ENCODE results near the gene PRKAG2. TPM values are rescaled to one million over a fixed set of nuclear protein-coding genes. Genes with fewer than 3 reads are reported as not detected.
A peak's percentile ranks its signal among the peaks of the same experiment; 100 is the strongest.

Gene PRKAG2
- polyA plus RNA-seq, 3 donors, result 29.2 to 59.8 (median 30.9) TPM

DNA sequence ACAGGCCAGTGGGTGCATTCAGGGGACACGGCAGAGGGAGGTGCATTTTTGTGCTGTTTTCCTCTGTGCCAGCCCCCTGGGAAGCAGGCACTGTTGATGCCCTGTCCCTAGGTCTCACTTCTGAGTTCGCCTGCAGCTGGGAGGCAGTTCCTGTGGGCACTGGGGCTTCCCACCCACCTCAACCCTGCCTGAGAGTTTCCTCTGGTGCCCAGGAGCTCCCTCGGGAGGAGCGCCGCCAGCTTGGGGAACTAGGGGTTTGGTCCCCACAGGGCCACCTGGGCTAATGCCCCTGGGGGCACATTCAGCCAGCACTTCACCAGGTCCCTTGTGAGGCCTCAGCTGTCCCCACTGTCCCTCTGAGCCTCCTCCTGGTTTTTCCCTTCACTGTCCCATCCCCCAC, 179.0 kb downstream of the PRKAG2 start:
- no peak for DNase-seq
- no peaks in the 10 kb centered on the region for H3K9me3 ChIP-seq (replicated peaks in 1 of 2; ENCODE audit: control insufficient read depth in 1 of 2, insufficient read depth in 1 of 2, low read length in 2 of 2)
- H3K79me2 ChIP-seq (ENCODE audit: insufficient read depth, low read length), result no peaks in the 10 kb centered on the region
- H3K4me3 Mint-ChIP-seq, result no peak overlapping the region
- H3K36me3 Mint-ChIP-seq, result peaks cover 38 to 53% of the 10 kb centered on the region in 2 donors
- peaks cover 0 to 2% (median 1%) of the 10 kb centered on the region in 3 donors for H3K27me3 Mint-ChIP-seq (ENCODE audit: low read depth in 3 of 3)
- intact Hi-C loops (cut with micrococcal nuclease), result no loop called here
- no peak overlapping the region for H2AFZ ChIP-seq (ENCODE audit: insufficient read depth, low read depth, low read length, poor library complexity, severe bottlenecking)
- 65% methylated on average over 5 of the region's 5 CpGs for WGBS (ENCODE audit: insufficient coverage)
- no peak overlapping the region for H3K27ac ChIP-seq (ENCODE audit: low read depth in 1 of 2, low read length in 2 of 2)
- TF ChIP-seq, protein P1, sequence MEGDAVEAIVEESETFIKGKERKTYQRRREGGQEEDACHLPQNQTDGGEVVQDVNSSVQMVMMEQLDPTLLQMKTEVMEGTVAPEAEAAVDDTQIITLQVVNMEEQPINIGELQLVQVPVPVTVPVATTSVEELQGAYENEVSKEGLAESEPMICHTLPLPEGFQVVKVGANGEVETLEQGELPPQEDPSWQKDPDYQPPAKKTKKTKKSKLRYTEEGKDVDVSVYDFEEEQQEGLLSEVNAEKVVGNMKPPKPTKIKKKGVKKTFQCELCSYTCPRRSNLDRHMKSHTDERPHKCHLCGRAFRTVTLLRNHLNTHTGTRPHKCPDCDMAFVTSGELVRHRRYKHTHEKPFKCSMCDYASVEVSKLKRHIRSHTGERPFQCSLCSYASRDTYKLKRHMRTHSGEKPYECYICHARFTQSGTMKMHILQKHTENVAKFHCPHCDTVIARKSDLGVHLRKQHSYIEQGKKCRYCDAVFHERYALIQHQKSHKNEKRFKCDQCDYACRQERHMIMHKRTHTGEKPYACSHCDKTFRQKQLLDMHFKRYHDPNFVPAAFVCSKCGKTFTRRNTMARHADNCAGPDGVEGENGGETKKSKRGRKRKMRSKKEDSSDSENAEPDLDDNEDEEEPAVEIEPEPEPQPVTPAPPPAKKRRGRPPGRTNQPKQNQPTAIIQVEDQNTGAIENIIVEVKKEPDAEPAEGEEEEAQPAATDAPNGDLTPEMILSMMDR (IDR thresholded peaks at IDR 0.05), result no peak
- H3K4me1 Mint-ChIP-seq, result peaks cover 33% of the 10 kb centered on the region
- H4K20me1 ChIP-seq (ENCODE audit: insufficient read depth, low read length), result peaks cover 100% of the 10 kb centered on the region
- peaks cover 5 to 54% of the 10 kb centered on the region in 2 donors for H3K36me3 ChIP-seq (replicated peaks in 1 of 2; ENCODE audit: control insufficient read depth in 1 of 2, insufficient read depth in 2 of 2, low read length in 2 of 2)
- H3K9ac ChIP-seq (ENCODE audit: insufficient read depth, low read length, poor library complexity, severe bottlenecking), result no peak overlapping the region
- no peak overlapping the region for H3K4me2 ChIP-seq (replicated peaks; ENCODE audit: extremely low read depth, low read length, poor library complexity, severe bottlenecking)
- no peaks in the 10 kb centered on the region for H3K27me3 ChIP-seq (ENCODE audit: control insufficient read depth in 2 of 2, insufficient read depth in 2 of 2, low read length in 2 of 2)
- H3K4me1 ChIP-seq (ENCODE audit: control insufficient read depth in 1 of 2, insufficient read depth in 2 of 2, low read length in 2 of 2), result peaks cover 16 to 22% of the 10 kb centered on the region in 2 donors
- peaks cover 0 to 1% (median 0%) of the 10 kb centered on the region in 7 donors for H3K9me3 Mint-ChIP-seq
- no peak overlapping the region for H3K4me3 ChIP-seq (replicated peaks in 1 of 3; ENCODE audit: low read depth in 2 of 3, low read length in 3 of 3)
- H3K27ac Mint-ChIP-seq, result peak overlapping the region in 1 of 7 donors; percentile 28

DNA sequence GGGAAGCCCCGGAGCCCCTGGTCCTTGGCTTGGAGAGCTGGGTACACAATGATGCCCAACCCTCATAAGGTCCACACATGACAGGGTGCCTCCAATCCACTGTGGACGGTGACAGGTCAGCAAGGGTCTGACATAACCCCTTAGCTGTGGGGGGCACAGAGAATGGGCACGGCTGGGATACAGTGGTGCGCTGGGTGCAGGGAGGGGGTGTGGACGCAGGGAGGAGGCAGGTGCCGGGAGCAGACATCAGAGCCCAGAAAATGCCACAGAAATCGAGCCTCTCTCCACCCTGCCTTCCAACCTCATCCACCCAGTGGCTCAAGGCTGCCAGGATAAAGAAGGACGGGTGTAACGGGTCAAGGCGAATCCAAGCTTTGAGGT, 179.4 kb downstream of the PRKAG2 start:
- H4K20me1 ChIP-seq (ENCODE audit: insufficient read depth, low read length), result peaks cover 100% of the 10 kb centered on the region
- TF ChIP-seq, protein P1 (IDR thresholded peaks at IDR 0.05), result no peak
- no peaks in the 10 kb centered on the region for H3K9me3 ChIP-seq (replicated peaks in 1 of 2; ENCODE audit: control insufficient read depth in 1 of 2, insufficient read depth in 1 of 2, low read length in 2 of 2)
- H3K4me3 ChIP-seq (replicated peaks in 1 of 3; ENCODE audit: low read depth in 2 of 3, low read length in 3 of 3), result no peak overlapping the region
- peaks cover 20 to 27% of the 10 kb centered on the region in 2 donors for H3K4me1 ChIP-seq (ENCODE audit: control insufficient read depth in 1 of 2, insufficient read depth in 2 of 2, low read length in 2 of 2)
- no peak overlapping the region for H3K4me3 Mint-ChIP-seq
- no peak overlapping the region for H3K4me2 ChIP-seq (replicated peaks; ENCODE audit: extremely low read depth, low read length, poor library complexity, severe bottlenecking)
- H3K9ac ChIP-seq (ENCODE audit: insufficient read depth, low read length, poor library complexity, severe bottlenecking), result no peak overlapping the region
- H3K79me2 ChIP-seq (ENCODE audit: insufficient read depth, low read length), result no peaks in the 10 kb centered on the region
- peaks cover 4 to 49% of the 10 kb centered on the region in 2 donors for H3K36me3 ChIP-seq (replicated peaks in 1 of 2; ENCODE audit: control insufficient read depth in 1 of 2, insufficient read depth in 2 of 2, low read length in 2 of 2)
- peak overlapping the region in 2 of 7 donors; percentile 14 to 37 for H3K27ac Mint-ChIP-seq
- no peak overlapping the region for H3K27ac ChIP-seq (ENCODE audit: low read depth in 1 of 2, low read length in 2 of 2)
- intact Hi-C loops (cut with micrococcal nuclease), result no loop called here
- H3K4me1 Mint-ChIP-seq, result peaks cover 36% of the 10 kb centered on the region
- H3K36me3 Mint-ChIP-seq, result peaks cover 36 to 48% of the 10 kb centered on the region in 2 donors
- no peaks in the 10 kb centered on the region for H3K27me3 ChIP-seq (ENCODE audit: control insufficient read depth in 2 of 2, insufficient read depth in 2 of 2, low read length in 2 of 2)
- H3K27me3 Mint-ChIP-seq (ENCODE audit: low read depth in 3 of 3), result peaks cover 0 to 2% (median 1%) of the 10 kb centered on the region in 3 donors
- DNase-seq, result no peak
- peaks cover 0 to 1% (median 0%) of the 10 kb centered on the region in 7 donors for H3K9me3 Mint-ChIP-seq
- no peak overlapping the region for H2AFZ ChIP-seq (ENCODE audit: insufficient read depth, low read depth, low read length, poor library complexity, severe bottlenecking)
- WGBS (ENCODE audit: insufficient coverage), result 97% methylated on average over 5 of the region's 10 CpGs
